Neural progenitor cell (in vitro differentiated cells): ENCODE measurements around the gene HELQ. TPM values are rescaled to one million over a fixed set of nuclear protein-coding genes. Genes with fewer than 3 reads are reported as not detected.

Source experiments
- DNase-seq: peaks from one replicate; pipeline ENCODE4 v3.0.0-alpha.2; 2016; ENCODE audit warnings: low spot score
- H2AFZ ChIP-seq: fragments of 200-600 bp; sonication (generic); replicated peaks from 2 replicates; pipeline ENCODE4 v1.6.1; 2016; ENCODE audit warnings: antibody characterized with exemption
- H3F3A ChIP-seq: fragments of 200-600 bp; sonication (generic); 2 replicates; pipeline ENCODE4 v1.6.1; 2016; ENCODE audit warnings: antibody characterized with exemption, low read depth
- H3K27ac ChIP-seq: fragments of 200-600 bp; sonication (generic); 2 replicates; pipeline ENCODE4 v1.5.1; 2016; ENCODE audit warnings: mild to moderate bottlenecking
- H3K27me3 ChIP-seq: fragments of 200-600 bp; sonication (generic); 2 replicates; pipeline ENCODE4 v1.6.1; 2016; ENCODE audit warnings: mild to moderate bottlenecking, moderate library complexity
- H3K36me3 ChIP-seq: fragments of 200-600 bp; sonication (generic); 2 replicates; pipeline ENCODE4 v1.5.1; 2016
- H3K4me1 ChIP-seq: fragments of 200-600 bp; sonication (generic); 2 replicates; pipeline ENCODE4 v1.6.1; 2016; ENCODE audit warnings: mixed run types
- H3K4me2 ChIP-seq: fragments of 200-600 bp; sonication (generic); 2 replicates; pipeline ENCODE4 v1.6.1; 2016
- H3K4me3 ChIP-seq: fragments of 200-600 bp; sonication (generic); 2 replicates; pipeline ENCODE4 v1.5.1; 2016
- H3K79me2 ChIP-seq: fragments of 200-600 bp; sonication (generic); 2 replicates; pipeline ENCODE4 v1.6.1; 2016; ENCODE audit warnings: low read depth
- H3K9ac ChIP-seq: fragments of 200-600 bp; sonication (generic); 2 replicates; pipeline ENCODE4 v1.6.1; 2016
- H3K9me3 ChIP-seq: fragments of 200-600 bp; sonication (generic); 2 replicates; pipeline ENCODE4 v1.5.1; 2016; ENCODE audit warnings: low read depth
- H4K20me1 ChIP-seq: fragments of 200-600 bp; sonication (generic); 2 replicates; pipeline ENCODE4 v1.6.1; 2016; ENCODE audit warnings: low read depth
- H3K27ac Mint-ChIP-seq: 3 replicates; pipeline ENCODE4 v1.8.0; 2021; ENCODE audit warnings: mixed read lengths
- H3K27me3 Mint-ChIP-seq: 2 replicates; pipeline ENCODE4 v1.8.0; 2022; ENCODE audit warnings: low read depth, mild to moderate bottlenecking, inconsistent platforms, moderate library complexity, mixed read lengths; ENCODE audit not compliant: insufficient read depth
- H3K36me3 Mint-ChIP-seq: 3 replicates; pipeline ENCODE4 v1.8.0; 2021; ENCODE audit warnings: mixed read lengths
- H3K4me1 Mint-ChIP-seq: 3 replicates; pipeline ENCODE4 v1.8.0; 2021; ENCODE audit warnings: mixed read lengths
- H3K4me3 Mint-ChIP-seq: 3 replicates; pipeline ENCODE4 v1.8.0; 2021; ENCODE audit warnings: mild to moderate bottlenecking, moderate library complexity, mixed read lengths
- H3K9me3 Mint-ChIP-seq: 3 replicates; pipeline ENCODE4 v1.8.0; 2020; ENCODE audit warnings: mixed read lengths
- CTCF ChIP-seq: fragments of 200-600 bp; sonication (generic); IDR thresholded peaks from 2 replicates; pipeline ENCODE4 v1.5.1; 2017; ENCODE audit warnings: antibody characterized with exemption, mild to moderate bottlenecking
- EZH2 ChIP-seq: fragments of 200-600 bp; sonication (generic); IDR thresholded peaks from 2 replicates; pipeline ENCODE4 v1.6.1; 2017; ENCODE audit warnings: antibody characterized with exemption, mild to moderate bottlenecking, moderate library complexity
- EZH2phosphoT487 ChIP-seq: fragments of 200-600 bp; sonication (generic); IDR thresholded peaks from 2 replicates; pipeline ENCODE4 v1.6.1; 2017; ENCODE audit warnings: antibody characterized with exemption
- total RNA-seq: library from RNA; depleted of rRNA; stranded (reverse); fragments of >200 nt; gene quantifications from 2 replicates; pipeline ENCODE4 v1.2.3, GENCODE V29; 2015; ENCODE audit warnings: low replicate concordance

Gene HELQ
- total RNA-seq, 1 donor from 2014 or later = 15.3 TPM

- H3K9me3 ChIP-seq = no peaks in the 10 kb centered on the region
- H3K4me3 ChIP-seq = no peak overlapping the region
- DNase-seq = peak; percentile 42
- no peaks in the 10 kb centered on the region for H3K36me3 ChIP-seq
- no peaks in the 10 kb centered on the region for H4K20me1 ChIP-seq
- Mint-ChIP-seq H3K4me3 (no peak overlapping the region), H3K4me1 (peaks cover 3% of the 10 kb centered on the region), H3K9me3 (no peaks in the 10 kb centered on the region), H3K27ac (no peak overlapping the region), H3K36me3 (no peaks in the 10 kb centered on the region), H3K27me3 (no peaks in the 10 kb centered on the region)
- TF ChIP-seq EZH2 (no peak), CTCF (peak; percentile 91)
- no peaks in the 10 kb centered on the region for H3K27me3 ChIP-seq
- H3K9ac ChIP-seq = no peak overlapping the region
- H3K4me2 ChIP-seq = peak overlapping the region; percentile 9
- H3K4me1 ChIP-seq = peaks cover 6% of the 10 kb centered on the region
- no peaks in the 10 kb centered on the region for H3K79me2 ChIP-seq
- H3K27ac ChIP-seq = no peak overlapping the region
- H3F3A ChIP-seq = peaks cover 9% of the 10 kb centered on the region
- H2AFZ ChIP-seq = no peak overlapping the region
These were observed 35.3 kb upstream of the HELQ start for GRCh38 chr4:83490876-83491450.

- Histone ChIP-seq H2AFZ (peak overlapping the region; percentile 40), H3K4me2 (no peak overlapping the region), H3K9ac (no peak overlapping the region), H4K20me1 (no peaks in the 10 kb centered on the region), H3K27me3 (no peaks in the 10 kb centered on the region), H3K4me1 (peaks cover 11% of the 10 kb centered on the region), H3K27ac (no peak overlapping the region), H3K9me3 (no peaks in the 10 kb centered on the region), H3K4me3 (no peak overlapping the region), H3F3A (peaks cover 6% of the 10 kb centered on the region), H3K79me2 (no peaks in the 10 kb centered on the region), H3K36me3 (no peaks in the 10 kb centered on the region)
- H3K27ac Mint-ChIP-seq = no peak overlapping the region
- H3K27me3 Mint-ChIP-seq = no peaks in the 10 kb centered on the region
- TF ChIP-seq CTCF (no peak), EZH2phosphoT487 (no peak), EZH2 (no peak)
- peak; percentile 17 for DNase-seq
- H3K4me1 Mint-ChIP-seq = peaks cover 8% of the 10 kb centered on the region
- no peaks in the 10 kb centered on the region for H3K9me3 Mint-ChIP-seq
- H3K4me3 Mint-ChIP-seq = no peak overlapping the region
- H3K36me3 Mint-ChIP-seq = no peaks in the 10 kb centered on the region
These were observed 34.2 kb upstream of the HELQ start for GRCh38 chr4:83489711-83490326.

GRCh38 chr4:83486457-83487129 is 31.0 kb upstream of the HELQ start:
- peaks cover 24% of the 10 kb centered on the region for H3K4me1 Mint-ChIP-seq
- no peaks in the 10 kb centered on the region for H3K36me3 Mint-ChIP-seq
- H3K4me3 ChIP-seq = no peak overlapping the region
- H3K36me3 ChIP-seq = peaks cover 3% of the 10 kb centered on the region
- no peak overlapping the region for H3K9ac ChIP-seq
- peaks cover 8% of the 10 kb centered on the region for H3K27me3 ChIP-seq
- H4K20me1 ChIP-seq = no peaks in the 10 kb centered on the region
- peaks cover 12% of the 10 kb centered on the region for H3K79me2 ChIP-seq
- TF ChIP-seq CTCF (no peak), EZH2phosphoT487 (no peak), EZH2 (no peak)
- H3K9me3 Mint-ChIP-seq = no peaks in the 10 kb centered on the region
- H3K9me3 ChIP-seq = no peaks in the 10 kb centered on the region
- no peak overlapping the region for H2AFZ ChIP-seq
- H3K4me2 ChIP-seq = no peak overlapping the region
- peaks cover 2% of the 10 kb centered on the region for H3K27me3 Mint-ChIP-seq
- no peak overlapping the region for H3K4me3 Mint-ChIP-seq
- H3K27ac ChIP-seq = no peak overlapping the region
- peaks cover 26% of the 10 kb centered on the region for H3K4me1 ChIP-seq
- peaks cover 14% of the 10 kb centered on the region for H3F3A ChIP-seq
- DNase-seq = no peak
- H3K27ac Mint-ChIP-seq = no peak overlapping the region
